Measurements from ENCODE around the gene KIF4B. TPM values are rescaled to one million over a fixed set of nuclear protein-coding genes. Genes with fewer than 3 reads are reported as not detected.
A peak's percentile ranks its signal among the peaks of the same experiment; 100 is the strongest.

KIF4B gene
- total RNA-seq (not detected), polyA plus RNA-seq (not detected)

- Histone ChIP-seq H3K27me3 (ENCODE audit: control insufficient read depth, insufficient read depth, low read length) (no peaks in the 10 kb centered on the region), H3K4me3 (ENCODE audit: low read depth, low read length) (no peak within 1 kb of the TSS), H3K36me3 (ENCODE audit: control insufficient read depth, insufficient read depth, low read length) (no peaks in the 10 kb centered on the region), H3K9me3 (ENCODE audit: control insufficient read depth in 2 of 2, low read length in 2 of 2) (no peaks in the 10 kb centered on the region), H3K4me1 (ENCODE audit: control insufficient read depth, insufficient read depth, low read length, poor library complexity, severe bottlenecking) (no peaks in the 10 kb centered on the region), H3K27ac (ENCODE audit: insufficient read depth, low read length, poor library complexity, severe bottlenecking) (no peak within 1 kb of the TSS)
- DNase-seq (no peak), ATAC-seq (ENCODE audit: low read depth in 2 of 2) (no peak)
- no peak within 1 kb of the TSS for H3K4me3 Mint-ChIP-seq
- H3K36me3 Mint-ChIP-seq: no peaks in the 10 kb centered on the region
- H3K9me3 Mint-ChIP-seq: peaks cover 0 to 1% (median 0%) of the 10 kb centered on the region in 7 donors
- no peak within 1 kb of the TSS for H3K27ac Mint-ChIP-seq
- peaks cover 7% of the 10 kb centered on the region for H3K27me3 Mint-ChIP-seq
- H3K4me1 Mint-ChIP-seq: no peaks in the 10 kb centered on the region
Measured at GRCh38 chr5:155013526-155013925, at the start of gene KIF4B. Gene KIF4B, plus strand, starts transcription at chr5:155013755. Its CDS starts 105 bp downstream, at chr5:155013860.

- ATAC-seq (ENCODE audit: low read depth in 2 of 2) (no peak), DNase-seq (no peak)
- H3K27ac ChIP-seq (ENCODE audit: insufficient read depth, low read length, poor library complexity, severe bottlenecking): no peak overlapping the region
- no peaks in the 10 kb centered on the region for H3K4me1 ChIP-seq (ENCODE audit: control insufficient read depth, insufficient read depth, low read length, poor library complexity, severe bottlenecking)
- no peaks in the 10 kb centered on the region for H3K27me3 ChIP-seq (ENCODE audit: control insufficient read depth, insufficient read depth, low read length)
- peaks cover 49% of the 10 kb centered on the region for H3K36me3 ChIP-seq (ENCODE audit: control insufficient read depth, insufficient read depth, low read length)
- H3K36me3 Mint-ChIP-seq: peaks cover 45% of the 10 kb centered on the region
- no peak overlapping the region for H3K4me3 Mint-ChIP-seq
- peak overlapping the region in 1 of 3 donors; percentile 63 for H3K27ac Mint-ChIP-seq
- peaks cover 2 to 17% (median 13%) of the 10 kb centered on the region in 4 donors for H3K4me1 Mint-ChIP-seq
- no peaks in the 10 kb centered on the region for H3K27me3 Mint-ChIP-seq
- no peaks in the 10 kb centered on the region for H3K9me3 Mint-ChIP-seq
- no peak overlapping the region for H3K4me3 ChIP-seq (ENCODE audit: low read depth, low read length)
- no peaks in the 10 kb centered on the region for H3K9me3 ChIP-seq (ENCODE audit: control insufficient read depth in 2 of 2, low read length in 2 of 2)
Measured at GRCh38 chr5:154966081-154966841, 47.3 kb upstream of the KIF4B start.

GRCh38 chr5:154966874-154967273 is 46.7 kb upstream of the KIF4B start:
- Histone ChIP-seq H3K4me1 (ENCODE audit: control insufficient read depth, insufficient read depth, low read length, poor library complexity, severe bottlenecking) (no peaks in the 10 kb centered on the region), H3K4me3 (ENCODE audit: low read depth, low read length) (no peak overlapping the region), H3K9me3 (ENCODE audit: control insufficient read depth in 2 of 2, low read length in 2 of 2) (no peaks in the 10 kb centered on the region), H3K27me3 (ENCODE audit: control insufficient read depth, insufficient read depth, low read length) (no peaks in the 10 kb centered on the region), H3K36me3 (ENCODE audit: control insufficient read depth, insufficient read depth, low read length) (peaks cover 43% of the 10 kb centered on the region), H3K27ac (ENCODE audit: insufficient read depth, low read length, poor library complexity, severe bottlenecking) (no peak overlapping the region)
- DNase-seq: no peak
- Mint-ChIP-seq H3K27me3 (no peaks in the 10 kb centered on the region), H3K4me1 (peaks cover 2 to 17% (median 13%) of the 10 kb centered on the region in 4 donors), H3K4me3 (no peak overlapping the region), H3K27ac (no peak overlapping the region), H3K9me3 (no peaks in the 10 kb centered on the region), H3K36me3 (peaks cover 44% of the 10 kb centered on the region)
- ATAC-seq (ENCODE audit: low read depth in 2 of 2): no peak

- H3K4me3 ChIP-seq (ENCODE audit: low read depth, low read length): no peak overlapping the region
- H3K9me3 Mint-ChIP-seq: no peaks in the 10 kb centered on the region
- no peaks in the 10 kb centered on the region for H3K27me3 Mint-ChIP-seq
- no peak for ATAC-seq (ENCODE audit: low read depth in 2 of 2)
- H3K4me1 ChIP-seq (ENCODE audit: control insufficient read depth, insufficient read depth, low read length, poor library complexity, severe bottlenecking): no peaks in the 10 kb centered on the region
- H3K27me3 ChIP-seq (ENCODE audit: control insufficient read depth, insufficient read depth, low read length): no peaks in the 10 kb centered on the region
- peaks cover 2 to 17% (median 12%) of the 10 kb centered on the region in 4 donors for H3K4me1 Mint-ChIP-seq
- no peak overlapping the region for H3K4me3 Mint-ChIP-seq
- peaks cover 37% of the 10 kb centered on the region for H3K36me3 ChIP-seq (ENCODE audit: control insufficient read depth, insufficient read depth, low read length)
- H3K36me3 Mint-ChIP-seq: peaks cover 41% of the 10 kb centered on the region
- peak in 1 of 3 donors; percentile 26 for DNase-seq
- H3K27ac Mint-ChIP-seq: no peak overlapping the region
- no peak overlapping the region for H3K27ac ChIP-seq (ENCODE audit: insufficient read depth, low read length, poor library complexity, severe bottlenecking)
- no peaks in the 10 kb centered on the region for H3K9me3 ChIP-seq (ENCODE audit: control insufficient read depth in 2 of 2, low read length in 2 of 2)
Measured at GRCh38 chr5:154967421-154968024, 46.0 kb upstream of the KIF4B start.

- Histone ChIP-seq H3K4me3 (ENCODE audit: low read depth, low read length) (no peak overlapping the region), H3K36me3 (ENCODE audit: control insufficient read depth, insufficient read depth, low read length) (peaks cover 31% of the 10 kb centered on the region), H3K27me3 (ENCODE audit: control insufficient read depth, insufficient read depth, low read length) (no peaks in the 10 kb centered on the region), H3K27ac (ENCODE audit: insufficient read depth, low read length, poor library complexity, severe bottlenecking) (no peak overlapping the region), H3K9me3 (ENCODE audit: control insufficient read depth in 2 of 2, low read length in 2 of 2) (no peaks in the 10 kb centered on the region), H3K4me1 (ENCODE audit: control insufficient read depth, insufficient read depth, low read length, poor library complexity, severe bottlenecking) (no peaks in the 10 kb centered on the region)
- no peak overlapping the region for H3K27ac Mint-ChIP-seq
- H3K9me3 Mint-ChIP-seq: no peaks in the 10 kb centered on the region
- DNase-seq (no peak), ATAC-seq (ENCODE audit: low read depth in 2 of 2) (no peak)
- H3K36me3 Mint-ChIP-seq: peaks cover 38% of the 10 kb centered on the region
- H3K4me3 Mint-ChIP-seq: no peak overlapping the region
- peaks cover 2 to 11% (median 6%) of the 10 kb centered on the region in 4 donors for H3K4me1 Mint-ChIP-seq
- no peaks in the 10 kb centered on the region for H3K27me3 Mint-ChIP-seq
Measured at GRCh38 chr5:154968953-154969352, 44.6 kb upstream of the KIF4B start.

DNA sequence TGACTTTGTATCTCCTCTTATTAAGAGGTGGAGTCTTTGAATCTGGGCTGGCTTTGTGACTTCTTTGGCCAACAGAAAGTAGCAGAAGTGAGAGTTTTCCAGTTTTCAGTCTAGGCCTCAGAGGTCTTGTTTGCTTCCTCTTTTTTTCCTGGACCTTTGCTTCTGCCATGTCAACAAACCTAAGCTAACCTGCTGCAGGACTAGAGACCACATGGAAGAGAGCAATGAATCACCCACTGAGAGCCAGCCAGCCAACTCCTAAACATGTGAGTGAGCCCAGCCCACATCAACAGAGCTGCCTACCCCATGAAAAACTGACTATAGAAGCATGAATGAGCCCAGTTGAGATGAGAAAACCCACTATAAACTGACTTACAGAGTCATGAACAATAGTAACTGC is 42.8 kb upstream of the KIF4B start:
- no peaks in the 10 kb centered on the region for H3K9me3 Mint-ChIP-seq
- ATAC-seq (ENCODE audit: low read depth in 2 of 2) (no peak), DNase-seq (no peak)
- Histone ChIP-seq H3K36me3 (ENCODE audit: control insufficient read depth, insufficient read depth, low read length) (peaks cover 26% of the 10 kb centered on the region), H3K9me3 (ENCODE audit: control insufficient read depth in 2 of 2, low read length in 2 of 2) (no peaks in the 10 kb centered on the region), H3K27ac (ENCODE audit: insufficient read depth, low read length, poor library complexity, severe bottlenecking) (no peak overlapping the region), H3K4me1 (ENCODE audit: control insufficient read depth, insufficient read depth, low read length, poor library complexity, severe bottlenecking) (no peaks in the 10 kb centered on the region), H3K4me3 (ENCODE audit: low read depth, low read length) (no peak overlapping the region), H3K27me3 (ENCODE audit: control insufficient read depth, insufficient read depth, low read length) (no peaks in the 10 kb centered on the region)
- no peak overlapping the region for H3K4me3 Mint-ChIP-seq
- H3K27ac Mint-ChIP-seq: no peak overlapping the region
- H3K36me3 Mint-ChIP-seq: peaks cover 28% of the 10 kb centered on the region
- peaks cover 0 to 11% (median 2%) of the 10 kb centered on the region in 4 donors for H3K4me1 Mint-ChIP-seq
- no peaks in the 10 kb centered on the region for H3K27me3 Mint-ChIP-seq

GRCh38 chr5:154971501-154971900 is 42.1 kb upstream of the KIF4B start:
- H3K4me3 Mint-ChIP-seq: no peak overlapping the region
- Histone ChIP-seq H3K4me3 (ENCODE audit: low read depth, low read length) (no peak overlapping the region), H3K4me1 (ENCODE audit: control insufficient read depth, insufficient read depth, low read length, poor library complexity, severe bottlenecking) (no peaks in the 10 kb centered on the region), H3K27ac (ENCODE audit: insufficient read depth, low read length, poor library complexity, severe bottlenecking) (no peak overlapping the region), H3K36me3 (ENCODE audit: control insufficient read depth, insufficient read depth, low read length) (peaks cover 21% of the 10 kb centered on the region), H3K27me3 (ENCODE audit: control insufficient read depth, insufficient read depth, low read length) (no peaks in the 10 kb centered on the region), H3K9me3 (ENCODE audit: control insufficient read depth in 2 of 2, low read length in 2 of 2) (no peaks in the 10 kb centered on the region)
- H3K27me3 Mint-ChIP-seq: no peaks in the 10 kb centered on the region
- no peaks in the 10 kb centered on the region for H3K9me3 Mint-ChIP-seq
- DNase-seq (no peak), ATAC-seq (ENCODE audit: low read depth in 2 of 2) (no peak)
- H3K4me1 Mint-ChIP-seq: peaks cover 0 to 4% (median 2%) of the 10 kb centered on the region in 4 donors
- H3K27ac Mint-ChIP-seq: no peak overlapping the region
- peaks cover 23% of the 10 kb centered on the region for H3K36me3 Mint-ChIP-seq

All from CD4-positive, CD25-positive, alpha-beta regulatory T cell (primary cell).